HepG2 (cell line): Measurements from ENCODE around the gene SLC25A45. TPM values are rescaled to one million over a fixed set of nuclear protein-coding genes. Genes with fewer than 3 reads are reported as not detected.

ENCODE experiments used
- CBX5 ChIP-seq: sonication (generic); formaldehyde crosslinking; IDR thresholded peaks from 2 replicates; pipeline ENCODE4 v1.4.0; 2020; ENCODE audit warnings: missing genetic modification reagents, borderline replicate concordance
- E2F2 ChIP-seq: sonication (generic); formaldehyde crosslinking; IDR thresholded peaks from 2 replicates; pipeline ENCODE4 v1.4.0; 2020; ENCODE audit warnings: missing genetic modification reagents, borderline replicate concordance
- EED ChIP-seq: sonication (generic); formaldehyde crosslinking; IDR thresholded peaks from 2 replicates; pipeline ENCODE4 v1.5.0; 2020; ENCODE audit warnings: mild to moderate bottlenecking, missing genetic modification reagents
- EZH2 ChIP-seq: conservative IDR thresholded peaks from 2 replicates; pipeline ENCODE4 v1.6.1; 2012; ENCODE audit warnings: mild to moderate bottlenecking, low read depth, low read length, moderate library complexity
- IRF1 ChIP-seq: sonication (generic); formaldehyde crosslinking; IDR thresholded peaks from 2 replicates; pipeline ENCODE4 v1.4.0; 2020; ENCODE audit warnings: low read depth, mild to moderate bottlenecking, missing genetic modification reagents
- JDP2 ChIP-seq: sonication (generic); formaldehyde crosslinking; IDR thresholded peaks from 2 replicates; pipeline ENCODE4 v1.8.1; 2022; ENCODE audit warnings: missing genetic modification reagents, borderline replicate concordance
- REXO4 ChIP-seq: sonication (generic); formaldehyde crosslinking; IDR thresholded peaks from 2 replicates; pipeline ENCODE4 v1.8.0; 2022; ENCODE audit warnings: missing genetic modification reagents, mild to moderate bottlenecking, borderline replicate concordance
- SIX4 ChIP-seq: sonication (generic); formaldehyde crosslinking; IDR thresholded peaks from 2 replicates; pipeline ENCODE4 v1.4.0; 2020; ENCODE audit warnings: missing genetic modification reagents
- SP5 ChIP-seq: IDR thresholded peaks from 2 replicates; pipeline ENCODE4 v1.6.1; 2016; ENCODE audit warnings: low read depth, borderline replicate concordance
- SYNCRIP ChIP-seq: fragments of 200-400 bp; formaldehyde crosslinking; IDR thresholded peaks from 2 replicates; pipeline ENCODE4 v1.6.1; 2018; ENCODE audit warnings: mild to moderate bottlenecking, low read depth, low read length; ENCODE audit not compliant: insufficient read depth
- U2AF2 ChIP-seq: fragments of 200-400 bp; formaldehyde crosslinking; IDR thresholded peaks from 2 replicates; pipeline ENCODE4 v1.6.1; 2017; ENCODE audit warnings: low read depth, mild to moderate bottlenecking, low read length
- ZBTB39 ChIP-seq: sonication (generic); formaldehyde crosslinking; IDR thresholded peaks from 2 replicates; pipeline ENCODE4 v1.5.0; 2020; ENCODE audit warnings: missing genetic modification reagents
- ZFP36L2 ChIP-seq: sonication (generic); formaldehyde crosslinking; IDR thresholded peaks from 2 replicates; pipeline ENCODE4 v1.4.0; 2020; ENCODE audit warnings: missing genetic modification reagents
- ZNF207 ChIP-seq: fragments of 450-650 bp; IDR thresholded peaks from 2 replicates; pipeline ENCODE4 v1.6.1; 2016; ENCODE audit warnings: antibody characterized with exemption, borderline replicate concordance
- ZNF383 ChIP-seq: sonication (generic); formaldehyde crosslinking; IDR thresholded peaks from 2 replicates; pipeline ENCODE4 v1.4.0; 2020; ENCODE audit warnings: missing genetic modification reagents, mild to moderate bottlenecking, borderline replicate concordance
- ZNF407 ChIP-seq: sonication (generic); formaldehyde crosslinking; IDR thresholded peaks from one replicate; pipeline ENCODE4 v1.5.1; 2020; ENCODE audit warnings: mild to moderate bottlenecking, missing genetic modification reagents; ENCODE audit errors: not compliant biosample characterization
- ZNF546 ChIP-seq: sonication (generic); formaldehyde crosslinking; conservative IDR thresholded peaks from 2 replicates; pipeline ENCODE4 v1.8.1; 2023; ENCODE audit warnings: mild to moderate bottlenecking, missing genetic modification reagents
- polyA plus RNA-seq, 8 experiments: library from polyadenylated mRNA; depleted of rRNA in 3 of 8; stranded (reverse) in 7 of 8; unstranded in 1 of 8; fragments of >200 nt; fragmentation: Illumina TruSeq in 4 of 8; extraction: Trizol in 4 of 8; gene quantifications; 2 replicates each; pipeline versions ENCODE4 v1.2.1 to v1.2.3, GENCODE V29; 2011 to 2016; ENCODE audit warnings: low read depth in 4 of 8, missing spikeins in 1 of 8, mixed read lengths in 1 of 8; ENCODE audit not compliant: insufficient read depth in 1 of 8
- total RNA-seq, 5 experiments: library from RNA; depleted of rRNA; stranded (reverse); fragments of >200 nt; fragmentation: Illumina TruSeq; extraction: Trizol; gene quantifications; 2 replicates each; pipeline ENCODE4 v1.2.3, GENCODE V29; 2016; ENCODE audit warnings: low read depth in 1 of 5

SLC25A45 gene
- total and polyA plus RNA-seq, 2 of the 13 experiments (the other 11 are each of a cell fraction or from before 2014, with no cell fraction given): 1.2 to 3.4 TPM

- TF ChIP-seq ZNF407 (CRISPR knock-in tag) (no peak), JDP2 (no peak), E2F2 (CRISPR knock-in tag) (no peak), EED (CRISPR knock-in tag) (no peak), SIX4 (CRISPR knock-in tag) (no peak), ZNF546 (CRISPR knock-in tag) (no peak), IRF1 (CRISPR knock-in tag) (no peak), U2AF2 (no peak), REXO4 (CRISPR knock-in tag) (no peak), EZH2 (no peak), ZBTB39 (peak; percentile 72; the same call in 1 of the 2 replicates), ZNF383 (CRISPR knock-in tag) (no peak), SYNCRIP (no peak), ZFP36L2 (CRISPR knock-in tag) (no peak), CBX5 (CRISPR knock-in tag) (no peak; the same call in 1 of the 2 replicates), SP5 (CRISPR knock-in tag) (0 out of 2 replicates have a peak, but pooled peaks have one; percentile 34), ZNF207 (no peak)
Measured at GRCh38 chr11:65357856-65358356, 24.5 kb downstream of the SLC25A45 start (continued).
